D721Med (cell line): Measurements from ENCODE around the gene MND1.

ENCODE experiments used
- DNase-seq: peaks from one replicate; pipeline ENCODE4 v3.0.0; 2011; ENCODE audit warnings: low spot score; ENCODE audit not compliant: insufficient read length
- FAIRE-seq: peaks from 2 replicates; lab custom pipeline; 2011; peaks lifted over from hg19 to GRCh38; lab: Jason Lieb, UNC
- TF ChIP-seq, protein P1 (sequence below): IDR thresholded peaks from 2 replicates; pipeline ENCODE4 v1.5.1; 2012; ENCODE audit warnings: mild to moderate bottlenecking, control low read depth; ENCODE audit not compliant: insufficient read depth; ENCODE audit errors: missing control alignments

MND1 gene

DNA sequence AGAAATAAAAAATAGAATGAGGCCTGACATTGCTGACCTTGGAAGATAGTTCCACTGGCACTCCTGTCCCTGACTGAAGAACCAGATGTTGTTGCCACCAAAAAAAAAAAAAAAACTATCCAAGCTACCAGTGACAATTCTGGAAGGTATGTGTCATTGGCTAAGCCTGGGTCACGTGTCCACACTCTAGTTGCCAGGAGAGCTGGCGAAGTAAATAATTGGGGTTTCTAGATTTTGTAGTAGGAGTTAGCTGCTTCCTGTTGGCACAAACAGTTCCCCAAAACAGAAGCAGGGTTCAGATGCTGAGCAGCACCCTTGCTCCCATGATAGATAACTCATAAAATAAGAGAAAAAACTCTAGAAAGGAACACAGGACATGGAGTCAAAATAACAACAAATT is 20.5 kb downstream of the MND1 start:
- no peak for FAIRE-seq
- DNase-seq, result no peak
- TF ChIP-seq, protein P1, sequence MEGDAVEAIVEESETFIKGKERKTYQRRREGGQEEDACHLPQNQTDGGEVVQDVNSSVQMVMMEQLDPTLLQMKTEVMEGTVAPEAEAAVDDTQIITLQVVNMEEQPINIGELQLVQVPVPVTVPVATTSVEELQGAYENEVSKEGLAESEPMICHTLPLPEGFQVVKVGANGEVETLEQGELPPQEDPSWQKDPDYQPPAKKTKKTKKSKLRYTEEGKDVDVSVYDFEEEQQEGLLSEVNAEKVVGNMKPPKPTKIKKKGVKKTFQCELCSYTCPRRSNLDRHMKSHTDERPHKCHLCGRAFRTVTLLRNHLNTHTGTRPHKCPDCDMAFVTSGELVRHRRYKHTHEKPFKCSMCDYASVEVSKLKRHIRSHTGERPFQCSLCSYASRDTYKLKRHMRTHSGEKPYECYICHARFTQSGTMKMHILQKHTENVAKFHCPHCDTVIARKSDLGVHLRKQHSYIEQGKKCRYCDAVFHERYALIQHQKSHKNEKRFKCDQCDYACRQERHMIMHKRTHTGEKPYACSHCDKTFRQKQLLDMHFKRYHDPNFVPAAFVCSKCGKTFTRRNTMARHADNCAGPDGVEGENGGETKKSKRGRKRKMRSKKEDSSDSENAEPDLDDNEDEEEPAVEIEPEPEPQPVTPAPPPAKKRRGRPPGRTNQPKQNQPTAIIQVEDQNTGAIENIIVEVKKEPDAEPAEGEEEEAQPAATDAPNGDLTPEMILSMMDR, result no peak

DNA sequence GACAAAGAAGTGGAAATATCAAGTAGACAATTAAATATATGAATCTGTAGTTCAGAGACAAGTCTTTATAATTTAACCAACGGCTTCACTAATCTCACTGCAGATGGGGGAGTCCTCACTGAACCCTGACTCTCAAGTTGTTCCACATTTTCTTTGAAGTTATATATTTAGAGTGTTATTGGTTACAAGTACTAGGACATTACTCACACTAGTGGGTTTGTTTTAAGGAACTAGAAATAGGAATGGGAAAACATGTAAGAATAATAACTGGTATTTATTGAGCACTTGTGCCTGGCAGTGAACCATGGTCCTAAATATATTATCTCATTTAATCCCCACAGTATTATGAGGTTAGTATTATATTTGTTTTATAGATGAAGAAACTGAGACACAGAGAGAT is 22.0 kb downstream of the MND1 start:
- TF ChIP-seq, protein P1, result no peak
- DNase-seq, result no peak
- no peak for FAIRE-seq

- DNase-seq (no peak), FAIRE-seq (no peak)
- TF ChIP-seq, protein P1, result no peak
Measured at GRCh38 chr4:153367092-153367491, 22.6 kb downstream of the MND1 start.

DNA sequence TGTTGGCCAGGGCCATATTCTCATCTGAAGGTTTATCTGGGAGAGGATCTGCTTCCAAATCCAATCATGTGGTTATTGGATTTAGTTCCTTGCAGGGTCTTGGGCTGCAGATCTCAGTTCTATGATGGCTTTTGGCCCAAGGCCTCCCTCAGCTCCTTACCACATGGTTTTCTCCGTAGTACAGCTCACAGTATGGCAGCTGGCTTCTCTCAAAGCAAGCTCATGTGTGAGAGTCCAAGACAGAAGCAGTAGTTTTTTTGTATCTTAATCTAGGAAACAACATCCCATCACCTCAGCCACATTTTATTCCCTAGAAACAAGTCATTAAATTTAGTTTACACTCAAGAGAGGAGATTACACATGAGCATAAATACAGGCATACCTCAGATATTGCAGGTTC is 24.5 kb downstream of the MND1 start:
- DNase-seq (no peak), FAIRE-seq (no peak)
- TF ChIP-seq, protein P1, result no peak

- TF ChIP-seq, protein P1, result no peak
- DNase-seq, result no peak
- FAIRE-seq, result no peak
Measured at GRCh38 chr4:153371701-153372234, 27.3 kb downstream of the MND1 start.

GRCh38 chr4:153372967-153373562 is 28.6 kb downstream of the MND1 start:
- no peak for FAIRE-seq
- TF ChIP-seq, protein P1, result no peak
- DNase-seq, result no peak

DNA sequence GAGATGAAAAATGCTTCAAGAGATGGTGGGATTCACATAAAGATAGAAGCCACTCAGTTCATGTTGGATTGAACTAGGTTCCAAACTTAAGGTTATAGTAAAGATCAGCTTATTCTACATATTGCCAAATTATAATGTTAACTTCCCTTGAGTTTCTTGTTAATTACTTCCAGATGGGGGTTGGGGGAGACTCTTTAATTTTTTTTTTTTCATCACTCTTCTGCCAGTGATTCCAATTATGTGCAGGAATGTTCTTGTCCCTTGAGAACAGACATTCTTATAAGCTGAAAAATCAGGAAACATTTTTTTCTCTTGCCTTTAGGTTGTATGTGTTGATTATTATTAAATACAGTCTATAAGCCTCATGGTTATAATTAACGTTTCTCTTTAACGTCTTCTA is 30.0 kb downstream of the MND1 start:
- FAIRE-seq, result no peak
- no peak for DNase-seq
- TF ChIP-seq, protein P1, result no peak
